Glutamatergic neuron (in vitro differentiated cells): ENCODE measurements around the gene CST3. TPM values are rescaled to one million over a fixed set of nuclear protein-coding genes. Genes with fewer than 3 reads are reported as not detected.

Experiments
- DNase-seq: peaks from one replicate; pipeline ENCODE4 v3.0.0; 2022
- H3K27ac Mint-ChIP-seq: one replicate; pipeline ENCODE4 v1.8.0; 2020; ENCODE audit warnings: mild to moderate bottlenecking, mixed read lengths, inconsistent platforms; ENCODE audit not compliant: unreplicated experiment
- H3K27me3 Mint-ChIP-seq: one replicate; pipeline ENCODE4 v1.8.0; 2020; ENCODE audit warnings: mild to moderate bottlenecking, moderate library complexity, mixed read lengths, inconsistent platforms; ENCODE audit not compliant: unreplicated experiment
- H3K36me3 Mint-ChIP-seq: one replicate; pipeline ENCODE4 v1.8.0; 2020; ENCODE audit warnings: mild to moderate bottlenecking, mixed read lengths, inconsistent platforms; ENCODE audit not compliant: unreplicated experiment
- H3K4me1 Mint-ChIP-seq: one replicate; pipeline ENCODE4 v1.8.0; 2020; ENCODE audit warnings: mild to moderate bottlenecking, low read depth, mixed read lengths, inconsistent platforms; ENCODE audit not compliant: unreplicated experiment
- H3K4me3 Mint-ChIP-seq: one replicate; pipeline ENCODE4 v1.8.0; 2020; ENCODE audit warnings: mild to moderate bottlenecking, mixed read lengths, inconsistent platforms; ENCODE audit not compliant: unreplicated experiment
- H3K9me3 Mint-ChIP-seq: one replicate; pipeline ENCODE4 v1.8.0; 2020; ENCODE audit warnings: mild to moderate bottlenecking, moderate library complexity, mixed read lengths, inconsistent platforms; ENCODE audit not compliant: unreplicated experiment
- CTCF ChIP-seq: fragments of 200-600 bp; sonication (generic); IDR thresholded peaks from one replicate; pipeline ENCODE4 v1.5.0; 2021; ENCODE audit not compliant: partially characterized antibody, unreplicated experiment
- total RNA-seq: library from RNA; stranded (reverse); fragmentation: NEBNext Ultra II Directional; extraction: Animal tissue kit (Norgen Biotek cat#: 25700); gene quantifications from one replicate; pipeline ENCODE4 v1.2.1, GENCODE V29; 2021; ENCODE audit not compliant: unreplicated experiment

The CST3 gene
- total RNA-seq, 1 donor from 2014 or later = 224 TPM

- TF ChIP-seq CTCF = no peak
- no peak for DNase-seq
- Mint-ChIP-seq H3K9me3 (peaks cover 13% of the 10 kb centered on the region), H3K27me3 (peaks cover 19% of the 10 kb centered on the region), H3K27ac (no peak overlapping the region), H3K4me3 (peak overlapping the region; percentile 93), H3K4me1 (peaks cover 32% of the 10 kb centered on the region), H3K36me3 (no peaks in the 10 kb centered on the region)
Measured at GRCh38 chr20:23634985-23635767, 2.6 kb downstream of the CST3 start.

GRCh38 chr20:23634044-23634801 lies 3.5 kb downstream of the CST3 start:
- peaks cover 14% of the 10 kb centered on the region for H3K27me3 Mint-ChIP-seq
- H3K9me3 Mint-ChIP-seq = peaks cover 12% of the 10 kb centered on the region
- H3K27ac Mint-ChIP-seq = peak overlapping the region; percentile 89
- DNase-seq = no peak
- peaks cover 35% of the 10 kb centered on the region for H3K4me1 Mint-ChIP-seq
- peak overlapping the region; percentile 71 for H3K4me3 Mint-ChIP-seq
- H3K36me3 Mint-ChIP-seq = no peaks in the 10 kb centered on the region
- no peak for TF ChIP-seq CTCF

GRCh38 chr20:23632711-23633573 lies 4.8 kb downstream of the CST3 start:
- Mint-ChIP-seq H3K4me3 (peak overlapping the region; percentile 73), H3K27ac (peak overlapping the region; percentile 89), H3K27me3 (peaks cover 13% of the 10 kb centered on the region), H3K9me3 (peaks cover 10% of the 10 kb centered on the region), H3K36me3 (no peaks in the 10 kb centered on the region), H3K4me1 (peaks cover 43% of the 10 kb centered on the region)
- no peak for TF ChIP-seq CTCF
- peak; percentile 49 for DNase-seq

GRCh38 chr20:23631981-23632710 lies 5.6 kb downstream of the CST3 start:
- no peak for TF ChIP-seq CTCF
- H3K36me3 Mint-ChIP-seq = no peaks in the 10 kb centered on the region
- H3K4me1 Mint-ChIP-seq = peaks cover 44% of the 10 kb centered on the region
- no peak for DNase-seq
- no peak overlapping the region for H3K4me3 Mint-ChIP-seq
- H3K9me3 Mint-ChIP-seq = peaks cover 10% of the 10 kb centered on the region
- H3K27me3 Mint-ChIP-seq = peaks cover 13% of the 10 kb centered on the region
- H3K27ac Mint-ChIP-seq = no peak overlapping the region
